Measurements from ENCODE around the gene NDUFS5.
"Not testable (repeated sequence)": the region's sequence is repeated elsewhere in the genome, so short reads cannot be mapped to it uniquely, and the experiment has no call there.

The NDUFS5 gene

DNA sequence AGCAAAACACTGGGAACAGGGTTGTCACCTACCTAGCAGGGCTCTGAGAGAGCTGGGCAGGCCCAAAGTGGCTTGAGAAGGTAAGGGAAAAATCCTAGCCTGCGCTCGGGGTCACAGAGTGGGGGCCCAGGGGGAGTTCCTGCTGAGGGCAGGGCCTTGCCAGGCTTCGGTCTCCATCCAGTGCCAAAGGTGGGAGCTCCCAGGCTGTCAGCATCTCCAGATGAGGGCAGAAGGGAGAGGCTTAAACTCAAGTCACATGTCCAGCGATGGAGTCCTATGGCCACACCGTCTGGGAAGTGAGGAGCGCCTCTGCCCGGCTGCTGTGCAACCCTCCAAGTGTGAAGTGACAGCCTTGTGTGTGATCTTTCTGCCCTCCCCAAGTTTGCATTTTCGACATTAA is 11.2 kb upstream of the NDUFS5 start:
- in situ Hi-C loops (cut with MboI; ENCODE audit: low sequenced_read_pairs) = not testable (repeated sequence)

DNA sequence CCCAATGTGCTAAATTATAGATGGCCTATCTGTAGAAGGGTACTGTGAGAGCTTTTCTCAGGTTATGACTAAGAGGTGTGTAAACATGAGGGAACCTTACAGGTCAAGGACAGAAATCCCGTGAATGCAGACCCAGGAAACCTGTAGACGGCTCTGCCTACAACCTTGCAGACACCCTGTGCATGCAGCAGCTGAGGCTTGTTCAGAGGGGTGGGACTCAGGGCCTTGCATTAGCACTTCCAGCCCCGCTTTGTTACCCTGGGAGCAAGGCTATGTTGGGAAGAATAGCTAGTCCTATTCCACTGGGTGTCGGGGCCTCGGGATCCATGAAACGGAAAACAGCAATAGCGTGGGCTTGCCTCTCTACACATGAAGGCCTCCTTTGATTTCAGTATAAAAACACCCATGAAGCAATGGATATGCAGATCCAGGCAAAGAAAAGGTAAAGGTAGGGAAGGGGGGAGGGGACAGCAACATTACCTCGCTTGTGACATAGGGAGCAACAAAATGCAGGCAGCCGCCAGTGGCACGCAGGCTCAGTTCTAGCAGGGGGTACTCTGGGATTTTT is 9.5 kb upstream of the NDUFS5 start:
- in situ Hi-C loops (cut with MboI; ENCODE audit: low sequenced_read_pairs) = no loop called here

DNA sequence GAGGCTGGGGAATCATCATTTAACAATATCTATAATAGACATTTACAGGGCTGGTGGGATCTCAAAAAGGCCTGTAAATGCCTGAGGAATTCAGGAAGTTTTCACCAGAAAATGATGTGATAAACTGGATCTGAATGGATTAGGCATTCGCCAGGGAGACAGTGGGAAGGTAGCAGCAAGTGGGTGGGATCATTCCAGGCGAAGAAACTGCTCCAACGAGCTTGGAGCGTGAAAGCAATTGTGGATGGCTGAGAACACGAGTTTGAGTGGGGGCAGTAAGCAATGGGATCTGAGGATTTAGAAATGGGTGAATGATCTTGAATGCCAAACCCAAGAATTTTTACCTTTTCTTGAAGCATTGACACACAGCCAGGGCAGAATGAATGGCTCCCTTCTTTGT is 8.9 kb upstream of the NDUFS5 start:
- in situ Hi-C loops (cut with MboI; ENCODE audit: low sequenced_read_pairs) = no loop called here

DNA sequence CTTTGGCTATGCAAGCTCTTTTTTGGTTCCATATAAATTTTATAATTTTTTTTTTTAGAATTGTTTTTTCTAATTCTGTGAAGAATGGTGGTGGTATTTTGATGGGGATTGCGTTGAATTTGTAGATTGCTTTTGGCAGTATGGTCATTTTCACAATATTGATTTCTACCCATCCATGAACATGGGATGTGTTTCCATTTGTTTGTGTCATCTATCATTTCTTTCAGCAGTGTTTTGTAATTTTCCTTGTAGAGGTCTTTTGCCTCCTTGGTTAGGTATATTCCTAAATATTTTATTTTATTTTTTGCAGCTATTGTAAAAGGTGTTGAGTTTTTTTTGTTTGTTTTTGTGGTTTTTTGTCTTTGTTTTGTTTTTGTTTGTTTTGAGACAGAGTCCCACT is 5.7 kb upstream of the NDUFS5 start:
- in situ Hi-C loops (cut with MboI; ENCODE audit: low sequenced_read_pairs) = not testable (repeated sequence)

DNA sequence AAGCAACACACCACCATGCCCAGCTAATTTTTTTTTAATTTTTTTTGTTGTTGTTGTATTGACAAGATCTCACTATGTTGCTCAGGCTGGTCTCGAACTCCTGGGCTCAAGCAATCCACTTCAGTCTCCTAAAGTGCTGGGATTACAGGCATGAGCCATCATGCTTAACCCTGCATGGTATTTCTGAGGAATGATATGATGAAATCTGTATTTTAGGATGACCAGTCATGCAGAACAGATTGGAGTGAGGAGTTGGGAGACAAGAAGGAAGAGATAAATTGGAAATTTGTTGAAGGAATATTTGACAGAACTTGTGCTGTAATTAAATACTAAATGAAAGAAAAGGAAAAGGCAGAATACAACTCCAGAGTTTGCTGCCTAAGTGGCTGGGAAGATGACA is 4.7 kb upstream of the NDUFS5 start:
- in situ Hi-C loops (cut with MboI; ENCODE audit: low sequenced_read_pairs) = no loop called here

DNA sequence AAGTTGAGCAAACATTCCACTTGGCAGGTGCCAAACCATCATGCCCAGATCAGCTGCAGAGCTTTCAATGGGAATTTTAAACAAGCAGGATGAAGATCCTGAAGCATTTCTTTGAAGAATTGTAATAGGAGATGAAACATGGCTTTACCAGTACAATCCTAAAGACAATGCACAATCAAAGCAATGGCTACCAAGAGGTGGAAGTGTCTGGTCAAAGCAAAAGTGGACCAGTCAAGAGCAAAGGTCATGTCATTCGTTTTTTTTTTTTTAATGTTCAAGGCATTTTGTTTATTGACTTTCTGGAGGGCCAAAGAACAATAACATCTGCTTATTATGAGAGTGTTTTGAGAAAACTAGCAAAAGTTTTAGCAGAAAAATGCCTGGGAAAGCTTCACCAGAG is 3.0 kb upstream of the NDUFS5 start:
- in situ Hi-C loops (cut with MboI; ENCODE audit: low sequenced_read_pairs) = no loop called here

DNA sequence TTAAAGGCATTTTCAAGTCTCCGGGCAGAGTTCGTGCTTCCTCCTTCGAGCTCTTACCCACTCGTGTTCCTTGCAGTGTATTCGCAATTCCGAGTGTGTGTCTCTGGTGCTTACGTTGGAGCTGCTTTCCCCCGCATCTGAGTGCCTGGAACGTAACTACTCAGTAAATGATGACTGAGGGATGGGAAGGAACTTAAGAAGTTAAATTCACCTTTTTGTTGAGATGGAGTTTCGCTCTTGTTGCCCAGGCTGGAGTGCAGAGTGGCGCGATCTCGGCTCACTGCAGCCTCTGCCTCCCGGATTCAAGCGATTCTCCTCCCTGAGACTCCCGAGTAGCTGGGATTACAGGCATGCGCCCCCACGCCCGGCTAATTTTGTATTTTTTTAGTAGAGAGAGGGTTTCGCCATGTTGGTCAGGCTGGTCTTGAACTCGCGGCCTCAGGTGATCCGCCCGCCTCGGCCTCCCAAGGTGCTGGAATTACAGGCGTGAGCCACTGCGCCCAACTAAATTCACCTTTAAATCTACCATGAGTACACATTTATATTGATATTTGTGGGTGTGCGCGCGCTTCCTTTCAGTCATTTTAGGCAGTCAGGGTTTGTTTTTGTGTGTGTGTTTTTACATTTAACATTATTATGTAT is 837 bp downstream of the NDUFS5 start:
- in situ Hi-C loops (cut with MboI; ENCODE audit: low sequenced_read_pairs) = no loop called here

DNA sequence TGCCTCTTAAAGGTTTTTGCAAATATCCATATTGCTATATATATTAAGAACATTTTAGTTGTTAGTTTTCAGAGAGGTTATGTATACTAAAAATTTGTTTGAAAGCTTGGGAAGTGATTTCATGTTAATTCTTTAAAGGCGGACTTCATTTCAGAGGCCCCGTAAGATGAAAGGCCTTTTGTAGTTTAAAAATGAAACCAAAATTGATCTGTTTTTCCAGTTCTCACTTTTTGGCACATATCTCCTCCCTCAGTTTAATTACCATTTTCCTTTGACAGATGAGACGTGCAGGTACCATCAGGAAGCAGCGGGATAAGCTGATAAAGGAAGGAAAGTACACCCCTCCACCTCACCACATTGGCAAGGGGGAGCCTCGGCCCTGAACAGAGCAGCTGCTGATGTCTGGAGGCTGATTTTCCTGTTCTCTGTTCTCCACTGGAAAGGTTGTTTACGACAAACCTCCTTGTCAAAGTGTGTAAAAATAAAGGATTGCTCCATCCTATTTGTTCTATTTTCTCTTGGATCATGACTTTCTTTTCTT is 8.0 kb downstream of the NDUFS5 start:
- in situ Hi-C loops (cut with MboI; ENCODE audit: low sequenced_read_pairs) = no loop called here

DNA sequence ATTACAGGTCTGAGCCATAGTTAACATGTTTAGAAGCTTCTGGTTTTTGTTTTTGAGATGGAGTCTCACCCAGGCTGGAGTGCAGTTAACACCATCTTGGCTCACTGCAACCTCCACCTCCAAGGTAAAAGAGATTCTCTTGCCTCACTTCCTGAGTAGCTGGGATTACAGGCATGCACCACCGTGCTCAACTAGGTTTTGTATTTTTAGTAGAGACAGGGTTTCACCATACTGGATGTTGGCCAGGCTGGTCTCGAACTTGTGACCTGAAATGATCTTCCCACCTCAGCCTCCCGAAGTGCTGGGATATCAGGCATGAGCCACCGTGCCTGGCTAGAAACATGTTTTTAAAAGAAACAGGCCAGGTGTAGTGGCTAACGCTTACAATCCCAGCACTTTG is 10.5 kb downstream of the NDUFS5 start:
- in situ Hi-C loops (cut with MboI; ENCODE audit: low sequenced_read_pairs) = no loop called here

DNA sequence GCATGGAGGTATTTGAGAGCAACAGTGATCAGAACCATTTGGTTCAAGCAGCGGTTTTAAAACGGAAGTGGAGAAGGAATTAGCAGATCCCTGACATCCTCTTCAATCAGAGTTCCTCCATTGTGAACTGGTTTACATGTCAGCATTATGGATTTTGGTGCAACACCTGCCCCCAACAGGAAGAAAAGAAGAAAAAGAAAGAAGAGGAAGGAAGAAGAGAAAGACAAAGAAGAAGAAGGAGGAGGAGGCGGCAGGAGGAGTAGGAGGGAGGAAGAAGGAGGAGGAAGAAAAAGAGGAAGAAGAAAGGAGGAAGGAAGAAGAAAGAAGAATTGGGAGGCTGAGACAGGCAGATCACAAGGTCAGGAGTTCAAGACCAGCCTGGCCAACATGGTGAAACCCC is 17.4 kb downstream of the NDUFS5 start:
- in situ Hi-C loops (cut with MboI; ENCODE audit: low sequenced_read_pairs) = no loop called here

DNA sequence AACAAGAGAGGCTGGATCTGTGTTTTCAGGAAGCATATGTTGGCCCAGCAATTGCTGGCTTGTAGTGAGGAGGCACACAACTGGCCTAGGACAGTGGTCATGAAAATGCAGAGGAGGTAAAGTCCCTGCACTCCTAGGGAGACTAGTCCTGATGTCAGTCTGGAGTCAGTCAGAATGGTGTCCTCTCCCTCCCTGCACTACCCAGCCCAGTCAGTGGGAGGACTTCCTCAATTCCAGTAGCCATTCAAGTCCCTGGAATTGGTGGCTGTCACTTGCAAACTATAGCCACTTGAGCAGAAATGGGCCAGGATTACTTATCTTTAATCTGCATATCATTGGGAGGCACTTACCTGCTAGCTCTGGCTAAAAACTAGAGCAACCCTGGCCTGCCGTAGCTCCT is 18.6 kb downstream of the NDUFS5 start:
- in situ Hi-C loops (cut with MboI; ENCODE audit: low sequenced_read_pairs) = no loop called here

DNA sequence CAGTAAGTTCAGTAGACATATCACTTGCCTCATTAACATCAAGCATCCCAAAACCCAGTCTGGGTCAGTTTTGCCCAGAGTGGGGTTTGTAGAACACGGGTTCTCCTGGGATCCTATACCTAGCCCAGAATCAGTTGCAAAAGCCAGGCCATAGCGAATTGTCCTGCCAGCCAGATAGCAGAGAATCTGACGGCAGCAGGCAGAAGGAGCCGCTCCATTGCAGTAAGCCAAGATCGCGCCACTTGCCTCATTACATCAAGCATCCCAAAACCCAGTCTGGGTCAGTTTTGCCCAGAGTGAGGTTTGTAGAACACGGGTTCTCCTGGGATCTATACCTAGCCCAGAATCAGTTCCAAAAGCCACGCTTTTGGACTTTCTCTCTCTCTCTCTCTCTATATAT is 19.1 kb downstream of the NDUFS5 start:
- in situ Hi-C loops (cut with MboI; ENCODE audit: low sequenced_read_pairs) = no loop called here

DNA sequence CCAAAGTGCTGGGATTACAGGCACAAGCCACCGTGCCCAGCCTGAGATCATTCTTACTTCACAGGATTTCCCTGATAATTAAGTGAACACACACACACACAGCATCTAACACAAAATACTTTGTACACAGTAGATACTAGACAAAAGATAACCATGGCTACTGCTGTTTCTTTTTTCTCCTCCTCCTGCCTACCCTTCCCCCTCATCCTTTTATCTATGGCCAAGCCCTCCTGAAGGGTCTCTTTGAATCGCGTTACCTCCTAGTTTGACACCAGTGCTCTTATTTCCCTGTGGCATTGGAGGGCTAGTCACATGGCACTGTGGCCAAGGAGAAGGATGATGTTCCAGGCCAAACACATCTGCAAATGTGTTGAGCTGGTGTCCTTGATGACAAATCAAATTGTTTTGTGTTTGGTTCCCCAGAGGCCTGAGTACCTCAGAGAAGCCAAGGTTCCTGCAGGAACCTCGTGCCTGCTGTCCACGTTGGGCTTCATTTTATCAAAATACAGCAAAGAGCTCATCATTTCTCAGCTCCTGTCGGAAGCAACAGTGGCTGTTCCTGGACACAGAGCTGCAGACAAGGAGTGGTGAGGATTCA is 20.6 kb downstream of the NDUFS5 start:
- in situ Hi-C loops (cut with MboI; ENCODE audit: low sequenced_read_pairs) = no loop called here

DNA sequence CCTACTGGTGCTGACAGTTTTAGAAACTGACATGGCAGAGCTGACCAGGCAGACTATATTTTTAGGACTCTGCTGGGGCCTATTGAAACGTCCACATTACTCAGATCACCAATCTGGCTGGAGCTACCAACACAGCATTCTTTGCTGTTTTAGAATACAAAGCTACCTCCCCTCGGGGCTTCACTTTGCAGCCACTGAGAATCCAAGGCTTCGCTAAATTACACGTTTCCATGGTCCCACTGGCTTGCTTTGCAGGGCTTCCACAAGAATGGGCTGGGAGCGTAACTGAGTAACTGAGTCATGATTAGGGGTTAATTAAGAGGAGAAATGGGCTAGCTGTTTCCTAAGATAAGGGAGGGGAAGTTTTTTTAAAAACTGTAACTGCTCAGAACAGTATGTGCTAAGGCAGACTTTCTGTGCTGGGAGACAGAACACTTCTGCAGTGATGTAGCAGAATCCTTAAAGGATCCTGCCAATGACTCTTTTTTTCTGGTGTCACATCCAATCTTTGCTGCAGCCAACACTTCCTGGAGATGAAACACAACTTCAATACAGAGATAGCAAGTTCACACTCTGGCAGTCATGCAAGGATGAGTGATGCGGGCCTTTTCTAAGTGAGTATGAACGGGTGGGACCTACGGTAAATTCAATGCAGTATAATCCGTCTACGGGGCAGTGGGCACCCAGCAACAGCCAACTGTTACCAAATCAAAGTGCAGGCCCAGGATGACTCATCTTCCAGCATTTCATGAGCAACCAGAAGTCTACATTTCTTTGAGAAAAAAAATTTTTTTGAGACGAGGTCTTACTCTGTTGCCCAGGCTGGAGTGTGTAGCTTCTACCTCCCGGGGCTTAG is 21.5 kb downstream of the NDUFS5 start:
- in situ Hi-C loops (cut with MboI; ENCODE audit: low sequenced_read_pairs) = no loop called here

DNA sequence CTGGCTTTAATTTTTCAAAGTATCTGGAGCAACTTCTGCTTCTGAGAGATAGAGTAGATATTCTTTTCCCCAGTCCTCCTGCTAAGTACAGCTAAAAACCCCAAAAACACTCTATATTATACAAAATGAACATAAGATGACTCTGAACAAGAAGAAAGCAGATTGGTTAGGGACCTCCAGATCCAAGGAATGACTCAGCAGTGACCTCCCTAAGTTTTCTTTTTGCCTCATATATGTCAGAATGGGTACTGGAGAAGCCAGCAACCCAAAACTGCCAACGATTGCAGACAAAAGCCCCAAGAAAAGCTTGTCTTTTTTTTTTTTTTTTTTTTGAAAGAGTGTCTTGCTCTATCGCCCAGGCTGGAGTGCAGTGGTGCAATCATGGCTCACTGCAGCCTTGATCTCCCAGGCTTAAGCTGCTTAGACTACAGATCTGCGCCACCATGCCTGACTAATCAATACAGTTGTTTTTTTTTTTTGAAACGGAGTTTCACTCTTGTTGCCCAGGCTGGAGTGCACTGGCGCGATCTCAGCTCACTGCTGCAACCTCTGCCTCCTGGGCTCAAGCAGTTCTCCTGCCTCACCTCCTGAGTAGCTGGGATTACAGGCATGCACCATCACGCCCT is 22.7 kb downstream of the NDUFS5 start:
- in situ Hi-C loops (cut with MboI; ENCODE audit: low sequenced_read_pairs) = no loop called here

DNA sequence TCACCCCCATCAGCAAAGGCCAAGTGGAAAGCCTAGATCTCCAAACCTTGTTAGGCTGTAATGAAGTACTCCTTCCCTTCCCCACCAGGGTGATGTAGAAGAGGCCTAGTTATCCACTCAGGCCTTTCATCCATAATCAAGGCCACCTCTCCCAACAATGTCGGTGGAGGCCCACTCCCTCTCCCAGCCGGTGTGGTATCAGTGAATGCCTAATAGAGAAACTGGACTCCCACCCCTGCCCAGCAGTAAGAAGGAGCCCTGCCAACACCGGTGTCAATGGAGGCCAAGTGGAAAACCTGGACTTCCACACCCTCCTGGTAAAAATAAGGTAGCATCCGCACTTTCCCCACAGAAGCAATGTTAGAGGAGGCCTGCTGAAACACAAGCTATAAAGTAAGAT is 23.9 kb downstream of the NDUFS5 start:
- in situ Hi-C loops (cut with MboI; ENCODE audit: low sequenced_read_pairs) = no loop called here

DNA sequence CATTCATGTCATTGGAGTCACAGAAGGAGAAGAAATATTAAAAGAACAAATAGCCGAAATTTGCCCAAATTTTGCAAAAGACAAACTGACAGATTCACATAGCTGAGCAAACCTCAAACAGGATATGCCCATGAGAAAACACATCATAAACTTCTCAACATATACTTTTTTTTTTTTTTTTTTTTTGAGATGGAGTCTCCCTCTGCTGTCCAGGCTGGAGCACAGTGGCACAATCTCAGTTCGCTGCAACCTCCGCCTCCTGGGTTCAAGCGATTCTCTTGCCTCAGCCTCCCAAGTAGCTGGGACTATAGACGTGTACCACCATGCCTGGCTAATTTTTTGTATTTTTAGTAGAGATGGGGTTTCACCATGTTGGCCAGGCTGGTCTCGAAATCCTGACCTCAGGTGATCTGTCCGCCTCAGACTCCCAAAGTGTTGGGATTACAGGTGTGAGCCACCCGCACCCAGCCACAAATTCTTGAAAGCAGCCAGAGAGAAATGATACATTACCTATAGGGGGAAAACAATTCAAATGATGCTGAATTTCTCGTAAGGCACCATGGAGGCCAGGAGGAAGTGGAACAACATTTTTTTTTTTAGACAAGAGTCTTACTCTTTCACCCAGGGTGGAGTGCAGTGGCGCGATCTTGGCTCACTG is 25.2 kb downstream of the NDUFS5 start:
- in situ Hi-C loops (cut with MboI; ENCODE audit: low sequenced_read_pairs) = not testable (repeated sequence)

DNA sequence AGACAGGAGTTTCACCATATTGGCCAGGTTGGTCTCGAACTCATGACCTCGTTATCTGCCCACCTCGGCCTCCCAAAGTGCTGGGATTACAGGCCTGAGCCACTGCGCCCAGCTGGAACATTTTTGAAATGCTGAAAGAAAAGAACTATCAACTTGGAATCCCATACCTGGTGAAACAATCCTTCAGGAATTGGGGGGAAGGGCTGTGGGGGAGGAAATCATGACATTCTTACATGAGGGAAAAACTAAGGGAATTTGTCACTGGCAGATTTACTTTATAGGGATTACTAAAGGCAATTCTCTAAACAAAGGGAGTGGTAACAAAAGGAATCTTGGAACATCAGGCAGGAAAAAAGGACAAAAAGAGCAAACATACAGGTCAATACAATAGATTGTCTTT is 25.8 kb downstream of the NDUFS5 start:
- in situ Hi-C loops (cut with MboI; ENCODE audit: low sequenced_read_pairs) = no loop called here

DNA sequence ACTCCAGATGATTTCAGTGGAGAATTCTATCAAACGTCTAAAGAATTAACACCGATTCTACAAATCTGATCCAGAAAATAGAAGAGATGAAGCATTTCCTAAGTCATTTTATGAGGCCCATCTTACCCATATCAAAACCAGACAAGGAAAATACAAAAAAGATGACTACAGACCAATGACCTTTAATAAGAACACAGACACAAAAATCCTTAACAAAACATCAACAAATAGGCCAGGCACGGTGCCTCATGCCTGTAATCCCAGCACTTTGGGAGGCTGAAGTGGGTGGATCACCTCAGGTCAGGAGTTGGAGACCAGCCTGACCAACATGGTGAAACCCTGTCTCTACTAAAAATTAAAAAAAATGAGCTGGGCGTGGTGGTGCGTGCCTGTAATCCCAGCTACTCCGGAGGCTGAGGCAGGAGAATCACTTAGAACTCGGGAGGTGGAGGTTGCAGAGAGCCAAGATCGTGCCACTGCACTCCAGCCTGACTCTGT is 29.1 kb downstream of the NDUFS5 start:
- in situ Hi-C loops (cut with MboI; ENCODE audit: low sequenced_read_pairs) = not testable (repeated sequence)

DNA sequence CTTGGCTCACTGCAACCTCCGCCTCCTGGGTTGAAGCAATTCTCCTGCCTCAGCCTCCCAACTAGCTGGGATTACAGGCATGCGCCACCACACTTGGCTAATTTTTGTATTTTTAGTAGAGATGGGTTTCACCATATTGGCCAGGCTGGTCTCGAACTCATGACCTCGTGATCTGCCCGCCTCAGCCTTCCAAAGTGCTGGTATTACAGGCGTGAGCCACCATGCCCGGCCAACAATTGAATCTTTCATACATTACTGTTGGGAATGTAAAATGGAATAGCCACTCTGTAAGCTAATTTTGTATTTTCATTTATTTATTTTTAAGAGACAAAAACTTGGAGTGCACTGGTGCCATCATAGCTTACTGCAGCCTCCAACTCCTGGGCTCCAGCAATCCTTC is 35.4 kb downstream of the NDUFS5 start:
- in situ Hi-C loops (cut with MboI; ENCODE audit: low sequenced_read_pairs) = not testable (repeated sequence)
